DMS79 (cell line): ENCODE results near the gene DOCK3.
A peak's percentile ranks its signal among the peaks of the same experiment; 100 is the strongest.
"Not testable (repeated sequence)": the region's sequence is repeated elsewhere in the genome, so short reads cannot be mapped to it uniquely, and the experiment has no call there.

Experiments used
- DNase-seq: peaks from one replicate; lab custom pipeline; 2025; lab: John Stamatoyannopoulos, UW

DOCK3 gene

DNA sequence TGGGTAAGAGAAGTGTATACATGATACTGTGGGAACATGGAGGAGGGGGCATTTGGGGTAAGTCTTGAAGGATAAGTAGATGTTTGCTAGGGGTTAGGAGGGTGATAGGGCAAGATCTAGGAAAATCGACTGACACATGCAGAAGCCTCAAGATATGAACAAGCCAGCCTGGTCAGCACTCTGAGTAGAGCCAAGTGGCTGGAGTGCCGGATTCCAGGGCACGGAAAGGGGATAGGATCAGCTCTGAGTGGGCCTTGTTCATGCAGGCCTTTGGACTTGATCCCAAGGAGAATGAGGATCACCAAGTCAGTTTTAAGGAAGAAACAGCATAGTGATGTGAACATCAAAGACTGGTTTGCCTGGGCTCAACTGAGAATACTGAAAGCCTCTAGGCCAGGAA is 686.1 kb downstream of the DOCK3 start:
- DNase-seq, result no peak

GRCh38 chr3:51361746-51362145 is 687.0 kb downstream of the DOCK3 start:
- DNase-seq, result no peak

DNA sequence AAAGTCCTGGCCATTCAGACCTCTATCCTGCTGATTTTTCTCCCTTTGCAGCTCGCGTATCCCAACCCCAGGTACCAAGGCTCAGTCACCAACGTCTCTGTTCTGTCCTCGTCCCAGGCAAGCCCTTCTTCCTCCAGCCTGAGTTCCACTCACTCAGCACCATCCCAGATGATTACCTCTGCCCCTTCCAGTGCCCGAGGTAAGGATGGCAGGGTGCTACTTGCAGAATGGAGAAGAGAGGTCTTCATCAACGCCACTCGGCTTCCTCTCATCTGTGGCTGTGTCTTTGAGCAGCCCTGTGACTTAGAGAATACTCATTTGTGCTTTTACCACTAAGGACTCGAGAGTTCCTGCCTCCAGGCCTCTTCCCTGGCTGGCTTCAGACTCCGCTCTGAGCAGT is 687.7 kb downstream of the DOCK3 start:
- DNase-seq, result no peak

- not testable (repeated sequence) for DNase-seq
Measured at GRCh38 chr3:51368276-51368675, 693.5 kb downstream of the DOCK3 start.

DNA sequence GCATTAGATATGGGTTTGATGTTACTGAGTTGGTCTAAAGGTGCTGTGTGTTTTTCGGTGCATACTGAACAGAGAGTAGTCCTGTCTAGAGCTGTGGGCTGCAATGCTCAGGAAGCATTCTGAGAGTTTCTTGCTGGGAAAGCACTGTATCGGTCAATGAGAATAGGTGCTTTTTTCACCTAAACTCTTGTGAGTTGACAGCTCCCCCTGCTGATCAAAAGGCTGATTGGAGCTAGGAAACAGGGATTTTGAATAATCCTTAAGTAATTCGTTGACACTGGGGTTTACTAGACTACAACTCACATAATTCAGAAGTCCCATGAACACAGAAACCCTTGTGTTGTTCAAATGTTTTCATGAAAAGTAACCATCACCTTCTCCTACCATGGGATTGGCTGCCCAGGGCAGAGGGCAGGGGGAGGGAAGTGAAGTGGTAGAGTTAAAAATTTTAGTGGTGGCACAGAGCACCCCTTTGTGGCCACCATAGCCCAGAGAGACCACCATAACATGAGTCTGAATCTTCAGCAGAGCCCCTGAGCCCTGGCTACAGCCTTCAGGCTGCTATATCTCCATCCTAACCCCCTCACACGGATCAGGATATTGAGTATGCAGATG is 697.3 kb downstream of the DOCK3 start:
- DNase-seq, result no peak

DNA sequence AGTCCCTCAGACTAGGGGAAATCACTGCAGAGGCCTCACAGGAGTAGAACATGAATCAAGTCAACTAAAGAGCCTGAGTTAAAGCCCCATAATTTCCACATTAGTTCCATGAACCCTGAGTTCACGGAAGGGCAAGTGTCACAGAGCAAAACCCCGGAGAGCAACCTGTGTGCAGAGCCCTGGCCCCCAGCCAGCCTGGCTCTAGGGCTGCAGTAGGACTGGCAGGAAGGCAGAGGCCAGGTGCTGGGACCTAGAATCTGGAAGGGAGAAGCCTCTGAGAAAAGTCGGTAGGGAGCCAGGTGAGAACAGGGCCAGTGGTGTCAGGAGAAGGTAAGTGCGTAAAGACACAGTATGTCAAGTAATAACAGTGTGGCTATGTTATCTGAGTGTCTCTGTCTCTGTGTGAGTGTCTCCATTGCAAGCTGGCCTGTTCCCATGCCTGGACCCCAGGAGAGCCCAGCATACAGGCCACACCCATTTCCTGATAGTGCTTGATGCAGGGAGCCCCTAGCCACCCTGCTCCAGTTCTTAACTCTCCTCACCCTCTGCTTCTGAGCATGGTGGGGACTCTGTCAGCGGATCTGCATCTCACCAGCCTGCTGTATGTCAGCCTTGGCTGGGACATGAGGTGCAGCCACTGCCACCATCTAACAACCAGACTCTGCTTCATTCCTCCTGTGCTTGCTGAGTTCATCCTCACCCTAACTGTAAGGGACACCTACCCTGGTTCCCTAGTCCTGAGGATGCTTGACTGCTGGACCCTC is 699.1 kb downstream of the DOCK3 start:
- no peak for DNase-seq

GRCh38 chr3:51374456-51374855 is 699.7 kb downstream of the DOCK3 start:
- DNase-seq, result no peak

- DNase-seq, result no peak
Measured at GRCh38 chr3:51375136-51375535, 700.4 kb downstream of the DOCK3 start.

GRCh38 chr3:51375571-51375970 is 700.8 kb downstream of the DOCK3 start:
- DNase-seq, result no peak

DNA sequence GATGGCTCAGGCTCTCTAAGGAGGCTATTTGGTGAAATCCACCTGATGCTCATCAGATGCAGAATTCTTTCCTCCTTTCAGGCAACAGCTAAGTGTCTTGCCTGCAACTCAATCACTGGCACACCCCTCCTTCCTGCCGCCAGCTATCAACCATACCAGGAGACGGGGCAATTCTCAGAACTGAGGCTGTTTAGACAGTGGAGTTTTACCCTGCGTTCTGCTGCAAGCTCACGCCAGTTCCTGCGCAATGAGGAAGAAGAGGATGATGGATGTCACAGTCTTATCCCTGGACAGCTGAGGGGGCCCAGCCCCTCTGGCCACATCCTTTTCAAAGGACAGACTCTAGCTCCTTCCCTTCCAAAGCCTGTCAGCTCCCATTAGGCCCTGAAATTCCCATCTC is 703.3 kb downstream of the DOCK3 start:
- DNase-seq, result no peak

DNA sequence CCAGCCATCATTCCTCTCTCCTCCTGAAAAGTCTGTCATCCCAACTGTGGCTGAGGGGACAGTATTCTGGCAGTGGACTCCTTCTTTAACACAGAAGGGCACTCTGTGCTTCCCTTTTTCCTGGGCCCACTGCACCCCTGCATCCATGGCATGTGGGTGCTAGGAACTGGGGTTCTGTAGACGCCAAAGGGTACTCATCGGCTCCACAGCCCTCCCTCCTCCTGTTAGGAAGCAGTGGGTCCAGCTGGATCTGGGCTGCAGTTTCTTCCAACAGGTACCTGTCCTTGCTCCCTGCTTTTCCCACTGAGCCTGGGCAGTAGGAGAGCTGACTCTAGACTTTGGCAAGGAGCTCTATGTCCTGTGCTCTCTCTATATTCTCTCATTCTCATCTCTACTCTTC is 704.0 kb downstream of the DOCK3 start:
- no peak for DNase-seq

GRCh38 chr3:51379301-51379700 is 704.6 kb downstream of the DOCK3 start:
- no peak for DNase-seq

DNA sequence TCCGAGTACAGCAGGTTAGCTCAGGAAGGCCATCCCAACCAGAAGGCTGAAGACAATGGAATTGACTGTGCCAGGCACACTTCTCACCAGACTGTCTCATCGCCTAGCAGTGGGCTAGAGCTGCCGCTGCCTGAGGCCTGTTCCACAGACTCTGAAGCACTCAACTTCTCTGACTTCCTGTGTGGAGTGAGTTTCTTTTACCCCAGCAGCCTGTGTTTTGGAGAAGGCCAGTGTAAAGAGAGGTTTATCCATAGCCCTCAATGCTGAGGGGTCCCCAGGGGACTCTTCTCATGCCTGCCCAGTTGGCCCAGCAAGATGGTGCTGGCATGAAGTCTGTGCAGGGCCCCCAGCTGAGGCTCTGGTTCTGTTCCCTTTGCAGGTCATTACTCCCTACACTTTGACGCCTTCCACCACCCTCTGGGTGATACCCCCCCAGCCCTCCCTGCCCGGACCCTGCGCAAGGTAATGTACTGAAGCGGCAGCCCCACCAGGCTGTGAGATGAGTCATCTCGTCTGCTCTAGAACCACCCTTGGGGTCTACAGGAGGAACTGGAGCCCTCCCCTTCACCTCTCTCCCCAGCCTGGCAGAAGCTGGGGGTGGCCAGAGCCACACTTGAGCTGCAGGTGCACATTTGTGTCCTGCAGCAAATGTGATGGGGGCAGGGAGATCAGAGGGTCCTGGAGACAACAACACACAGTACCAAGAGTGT is 705.2 kb downstream of the DOCK3 start:
- no peak for DNase-seq

DNA sequence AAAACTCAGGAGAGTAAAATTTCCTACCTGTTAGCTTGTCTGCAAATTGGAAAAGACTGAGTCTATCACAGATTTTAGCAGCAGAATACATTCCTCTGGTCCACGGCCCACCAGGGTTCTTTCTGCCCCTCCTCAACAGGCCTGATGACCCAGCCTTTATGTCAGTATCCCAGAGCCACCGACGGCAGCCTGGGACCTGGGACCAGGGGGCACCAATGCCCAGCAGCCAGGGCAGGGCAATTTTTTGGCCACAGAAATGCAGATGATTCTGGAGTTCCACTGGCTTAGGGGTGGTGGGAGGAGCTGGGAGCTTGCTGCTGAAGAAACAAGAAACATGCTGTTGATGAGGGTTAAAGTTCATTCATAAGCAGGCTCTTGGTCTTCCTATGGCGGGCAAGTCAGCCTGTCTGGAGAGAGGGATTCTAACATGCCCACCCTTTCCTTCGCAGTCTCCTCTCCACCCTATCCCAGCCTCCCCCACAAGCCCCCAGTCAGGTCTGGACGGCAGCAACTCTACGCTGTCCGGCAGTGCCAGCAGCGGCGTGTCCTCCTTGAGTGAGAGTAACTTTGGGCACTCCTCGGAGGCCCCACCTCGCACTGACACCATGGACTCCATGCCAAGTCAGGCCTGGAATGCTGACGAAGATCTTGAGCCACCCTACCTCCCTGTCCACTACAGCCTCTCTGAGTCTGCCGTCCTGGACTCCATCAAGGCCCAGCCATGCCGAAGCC is 706.0 kb downstream of the DOCK3 start:
- no peak for DNase-seq

DNA sequence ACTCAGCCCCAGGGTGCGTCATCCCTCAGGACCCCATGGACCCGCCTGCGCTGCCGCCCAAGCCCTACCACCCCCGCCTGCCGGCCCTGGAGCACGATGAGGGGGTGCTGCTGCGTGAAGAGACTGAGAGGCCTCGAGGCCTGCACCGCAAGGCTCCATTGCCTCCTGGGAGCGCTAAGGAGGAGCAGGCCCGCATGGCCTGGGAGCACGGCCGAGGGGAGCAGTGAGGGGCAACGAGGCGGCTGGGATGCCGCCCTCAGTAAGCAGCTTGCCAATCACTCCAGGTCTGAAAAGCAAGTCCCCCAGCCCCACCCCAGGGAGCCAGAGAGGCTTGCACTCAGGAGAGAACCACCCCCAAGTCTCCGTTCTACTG is 706.6 kb downstream of the DOCK3 start:
- no peak for DNase-seq

- DNase-seq, result no peak
Measured at GRCh38 chr3:51382076-51382745, 707.5 kb downstream of the DOCK3 start.

GRCh38 chr3:51382947-51383578 is 708.3 kb downstream of the DOCK3 start:
- DNase-seq, result no peak

DNA sequence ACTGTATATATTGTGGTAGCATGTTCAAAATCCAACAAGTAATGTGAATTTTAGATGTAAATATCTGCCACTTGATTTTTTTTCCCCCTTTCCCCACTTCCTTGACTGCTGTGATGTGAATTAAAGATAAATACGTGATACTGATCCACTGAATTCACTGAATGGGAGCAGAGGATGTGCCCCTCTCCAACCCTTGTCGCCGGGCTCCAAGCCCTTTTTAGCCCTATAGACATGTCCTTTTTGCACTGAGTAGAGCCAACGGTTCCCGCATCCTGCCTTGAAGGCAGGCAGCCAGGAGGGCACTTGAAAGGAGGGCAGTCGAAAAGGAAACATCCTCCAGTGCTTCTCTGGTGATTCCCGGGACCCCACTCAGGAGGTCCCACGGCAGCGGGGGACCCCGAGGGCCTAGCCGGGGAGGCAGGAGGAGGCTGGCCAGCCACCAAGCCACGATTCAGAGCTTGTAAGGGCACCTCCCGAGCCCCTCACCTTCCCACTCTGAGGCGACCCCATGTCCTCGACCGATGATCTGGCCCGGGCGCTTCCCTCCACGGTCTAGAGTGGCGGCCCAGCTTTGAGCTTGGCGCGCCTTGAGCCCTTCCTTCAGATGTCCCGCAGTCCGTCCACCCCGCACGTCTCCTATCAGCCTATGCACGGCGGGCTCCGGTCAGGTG is 709.5 kb downstream of the DOCK3 start:
- no peak for DNase-seq

- peak; percentile 78 for DNase-seq
Measured at GRCh38 chr3:51384726-51385473, 710.2 kb downstream of the DOCK3 start, which contains the start of gene MANF. TSS of gene MANF (plus strand) at chr3:51385291. CDS start at chr3:51385343, 52 bp downstream.

DNA sequence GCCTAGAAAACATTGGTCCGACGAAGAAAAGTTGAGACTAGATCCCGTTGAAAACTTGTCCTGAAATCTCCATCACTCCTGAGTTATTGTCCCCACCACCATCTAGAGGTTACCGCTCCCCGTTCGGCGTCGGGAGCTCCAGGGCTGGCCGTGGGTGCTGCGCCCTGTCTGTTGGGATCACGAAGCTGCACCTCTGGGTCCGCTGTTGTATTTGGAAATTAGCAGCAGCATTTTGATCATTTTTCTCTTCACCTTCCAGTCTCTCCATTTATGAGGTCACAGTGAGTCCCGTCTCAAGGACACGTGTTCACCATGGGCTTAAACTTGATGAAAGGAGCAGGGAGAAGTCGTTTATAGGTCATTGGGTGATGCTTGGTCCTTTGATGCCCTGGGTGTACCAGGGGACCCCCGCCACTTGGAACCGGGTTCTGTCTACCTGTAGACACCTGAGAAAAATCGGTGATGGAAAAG is 710.9 kb downstream of the DOCK3 start:
- no peak for DNase-seq
